ENCODE results near the gene ATOSB.

DNA sequence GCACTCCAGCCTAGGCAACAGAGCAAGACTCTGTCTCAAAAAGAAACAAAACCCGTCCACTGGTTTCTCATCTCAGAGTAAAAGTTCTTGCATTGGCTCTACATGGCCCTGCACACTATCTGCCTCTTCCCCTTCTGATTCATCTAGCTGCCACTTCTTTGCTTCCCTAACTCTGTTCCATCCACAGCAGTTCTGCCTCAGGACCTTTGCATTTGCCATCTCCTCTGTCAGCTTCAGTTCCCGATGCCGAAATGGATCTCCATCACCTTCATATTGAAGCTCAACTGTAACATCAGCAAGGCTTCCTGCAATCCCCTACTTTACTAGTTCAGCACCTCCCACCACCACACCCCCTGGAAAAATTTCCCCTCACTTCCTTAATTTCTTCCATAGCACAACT, 18.1 kb downstream of the ATOSB start:
- TF ChIP-seq ZNF416 (tag by site-specific recombination; IDR thresholded peaks at IDR 0.05) (no peak), ZNF16 (tag by site-specific recombination; IDR thresholded peaks at IDR 0.05; ENCODE audit: low read depth) (no peak), ZNF423 (tag by site-specific recombination; IDR thresholded peaks at IDR 0.05) (no peak), ZNF394 (tag by site-specific recombination; IDR thresholded peaks at IDR 0.05; ENCODE audit: borderline replicate concordance) (no peak)
- TF ChIP-seq, protein P1, sequence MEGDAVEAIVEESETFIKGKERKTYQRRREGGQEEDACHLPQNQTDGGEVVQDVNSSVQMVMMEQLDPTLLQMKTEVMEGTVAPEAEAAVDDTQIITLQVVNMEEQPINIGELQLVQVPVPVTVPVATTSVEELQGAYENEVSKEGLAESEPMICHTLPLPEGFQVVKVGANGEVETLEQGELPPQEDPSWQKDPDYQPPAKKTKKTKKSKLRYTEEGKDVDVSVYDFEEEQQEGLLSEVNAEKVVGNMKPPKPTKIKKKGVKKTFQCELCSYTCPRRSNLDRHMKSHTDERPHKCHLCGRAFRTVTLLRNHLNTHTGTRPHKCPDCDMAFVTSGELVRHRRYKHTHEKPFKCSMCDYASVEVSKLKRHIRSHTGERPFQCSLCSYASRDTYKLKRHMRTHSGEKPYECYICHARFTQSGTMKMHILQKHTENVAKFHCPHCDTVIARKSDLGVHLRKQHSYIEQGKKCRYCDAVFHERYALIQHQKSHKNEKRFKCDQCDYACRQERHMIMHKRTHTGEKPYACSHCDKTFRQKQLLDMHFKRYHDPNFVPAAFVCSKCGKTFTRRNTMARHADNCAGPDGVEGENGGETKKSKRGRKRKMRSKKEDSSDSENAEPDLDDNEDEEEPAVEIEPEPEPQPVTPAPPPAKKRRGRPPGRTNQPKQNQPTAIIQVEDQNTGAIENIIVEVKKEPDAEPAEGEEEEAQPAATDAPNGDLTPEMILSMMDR (tag by site-specific recombination; IDR thresholded peaks at IDR 0.05), result no peak
